IPS-NIHi7 (cell line): ENCODE measurements around the gene ASB8.

Source experiments
- DNase-seq: peaks from one replicate; pipeline ENCODE4 v3.0.0; 2012; ENCODE audit warnings: mixed read lengths; ENCODE audit errors: extremely low spot score

The ASB8 gene

DNA sequence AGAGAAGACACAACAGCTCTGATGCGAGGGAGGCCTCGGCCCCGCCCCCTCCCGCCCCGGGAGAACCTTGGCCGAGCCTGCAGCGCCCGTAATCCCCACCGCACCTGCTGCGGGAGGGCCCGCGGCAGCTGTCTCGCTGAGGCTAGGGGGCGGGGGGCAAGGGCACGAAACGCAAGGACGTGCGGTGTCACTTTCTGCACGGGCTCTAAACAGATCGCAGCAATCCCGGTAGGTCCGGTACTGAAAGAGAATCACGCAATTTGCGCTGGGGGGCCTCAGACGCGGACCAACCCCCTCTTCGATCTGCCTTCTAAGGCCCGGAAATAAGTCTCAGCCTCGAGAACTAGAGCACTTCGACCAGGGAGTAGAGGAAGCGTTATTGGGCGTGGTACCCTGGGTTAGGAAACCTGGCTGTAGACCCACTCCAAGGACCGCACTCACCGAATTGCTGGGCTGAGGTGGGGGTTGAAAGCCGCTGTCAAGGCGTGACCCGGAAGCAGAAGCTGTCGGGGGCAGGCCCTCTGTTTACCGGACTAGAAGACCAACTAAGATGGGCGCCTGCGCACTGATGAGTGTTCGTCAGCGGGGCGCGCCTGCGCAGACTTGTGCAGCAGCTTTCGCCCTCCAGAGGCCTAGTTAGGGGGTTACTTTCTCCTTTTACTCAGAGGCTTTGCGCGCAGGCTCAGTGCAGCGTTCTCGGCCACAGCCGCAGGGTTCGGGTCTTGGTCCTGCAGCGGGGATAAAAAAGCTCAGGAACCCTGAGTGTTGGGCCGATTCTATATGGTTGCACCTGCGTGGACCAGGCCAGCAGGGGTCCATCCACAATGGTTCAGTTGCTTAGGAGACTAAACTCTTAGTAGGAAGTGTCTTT, at the start of gene ASB8:
Gene ASB8 (minus strand): TSS at position 498 of the 871 bp plus-strand sequence. CDS start 4,019 bp downstream, outside the sequence.
- DNase-seq = peak; percentile 99

DNA sequence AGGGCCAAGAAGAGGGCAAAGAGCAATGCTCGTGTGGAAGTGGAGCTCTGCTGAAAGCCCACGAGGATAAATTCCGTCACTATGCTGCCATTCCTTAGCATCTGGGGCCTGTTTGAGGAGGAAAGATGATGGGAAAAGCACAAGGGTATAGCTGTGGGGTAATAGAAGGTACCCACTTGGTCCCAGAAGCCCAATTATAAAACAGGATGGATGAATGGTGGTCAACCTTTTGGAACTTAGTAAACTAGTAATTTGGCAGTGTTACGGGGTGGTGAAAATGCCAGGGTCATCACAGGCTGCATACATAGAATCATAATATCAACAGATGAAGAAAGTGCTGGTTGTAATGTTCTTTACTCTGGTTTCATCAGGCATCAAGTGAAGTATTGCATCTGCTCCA, 45.9 kb upstream of the ASB8 start, which contains the start of gene OR10AD1:
Gene OR10AD1 (minus strand): TSS at position 101 of the 400 bp plus-strand sequence. CDS start 0 bp downstream, at position 101.
- no peak for DNase-seq

DNA sequence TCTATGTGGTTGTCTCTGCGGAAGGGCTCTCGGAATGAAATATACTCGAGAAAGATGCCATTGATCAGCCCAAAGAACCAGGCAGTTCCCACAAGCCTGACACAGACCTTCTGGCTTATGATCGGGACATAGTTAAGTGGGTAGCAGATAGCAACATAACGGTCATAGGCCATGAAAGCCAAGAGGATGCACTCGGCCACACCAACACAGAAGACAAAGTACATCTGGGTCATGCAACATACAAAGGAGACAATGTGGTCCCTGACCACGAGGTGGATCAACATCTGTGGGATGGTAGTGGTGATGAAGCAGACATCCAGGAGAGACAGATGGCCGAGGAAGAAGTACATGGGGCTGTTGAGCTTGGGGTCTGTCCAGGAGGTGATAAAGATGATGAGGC, 45.5 kb upstream of the ASB8 start:
- no peak for DNase-seq

DNA sequence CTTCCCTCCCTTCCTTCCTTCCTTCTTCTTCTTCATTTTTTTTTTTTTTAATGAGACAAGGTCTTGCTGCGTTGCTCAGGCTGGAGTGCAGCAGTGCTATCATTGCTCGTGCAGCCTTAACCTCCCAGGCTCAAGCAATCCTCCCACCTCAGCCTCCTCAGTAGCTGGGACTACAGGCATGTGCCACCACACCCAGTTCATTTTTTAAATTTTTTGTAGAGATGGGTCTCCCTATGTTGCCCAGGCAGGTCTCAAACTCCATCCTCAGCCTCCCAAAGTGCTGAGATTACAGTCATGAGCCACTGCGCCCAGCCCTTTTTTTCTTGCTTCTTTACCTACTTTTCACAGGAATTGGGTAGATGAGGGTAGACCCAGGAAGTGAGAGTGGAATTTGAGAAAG, 44.2 kb upstream of the ASB8 start:
- DNase-seq = no peak

GRCh38 chr12:48201091-48201490, 43.8 kb upstream of the ASB8 start:
- DNase-seq = no peak

DNA sequence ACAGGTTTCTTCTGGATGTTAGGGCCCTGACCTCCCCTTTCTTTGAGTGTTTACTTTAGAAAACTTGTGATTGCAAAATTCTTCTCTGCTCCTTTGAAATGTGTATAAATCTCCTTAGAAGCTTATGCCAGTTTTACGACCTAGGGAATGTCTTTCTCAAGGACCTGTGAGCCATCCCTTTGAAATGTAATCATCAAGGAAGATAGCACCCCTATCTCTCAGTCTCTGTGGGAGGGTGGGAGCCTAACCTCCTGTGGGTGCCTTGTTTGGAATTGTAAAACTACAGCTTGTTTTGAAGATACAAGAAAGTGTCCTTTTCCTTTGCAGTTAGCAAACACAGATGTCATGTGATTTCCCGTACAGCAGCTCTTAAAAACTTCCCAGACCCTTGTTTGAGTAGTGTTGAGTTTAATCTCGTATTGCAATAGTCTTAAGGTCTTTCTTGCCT, 42.5 kb upstream of the ASB8 start:
- no peak for DNase-seq

DNA sequence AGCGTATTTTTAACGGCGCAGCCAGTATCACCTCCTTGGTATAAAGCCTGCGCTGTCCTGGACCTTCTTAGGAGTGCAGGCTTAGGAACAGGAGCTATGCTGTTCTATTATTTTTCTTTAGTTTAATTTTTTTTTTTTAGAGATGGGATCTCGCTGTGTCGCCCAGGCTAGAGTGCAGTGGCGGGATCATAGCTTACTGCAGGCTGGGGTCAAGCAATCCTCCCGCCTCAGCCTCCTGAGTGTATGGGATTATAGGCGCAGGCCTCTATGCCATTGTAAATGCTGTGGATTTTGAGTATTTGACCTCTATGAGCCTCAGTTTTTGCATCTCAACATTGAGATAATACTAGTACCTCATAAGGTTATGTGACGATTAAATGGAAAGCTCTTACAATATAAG, 41.7 kb upstream of the ASB8 start:
- no peak for DNase-seq

GRCh38 chr12:48198672-48198971, 41.3 kb upstream of the ASB8 start:
- DNase-seq = no peak

- DNase-seq = peak; percentile 93
Measured at GRCh38 chr12:48197971-48198671, 40.8 kb upstream of the ASB8 start.

DNA sequence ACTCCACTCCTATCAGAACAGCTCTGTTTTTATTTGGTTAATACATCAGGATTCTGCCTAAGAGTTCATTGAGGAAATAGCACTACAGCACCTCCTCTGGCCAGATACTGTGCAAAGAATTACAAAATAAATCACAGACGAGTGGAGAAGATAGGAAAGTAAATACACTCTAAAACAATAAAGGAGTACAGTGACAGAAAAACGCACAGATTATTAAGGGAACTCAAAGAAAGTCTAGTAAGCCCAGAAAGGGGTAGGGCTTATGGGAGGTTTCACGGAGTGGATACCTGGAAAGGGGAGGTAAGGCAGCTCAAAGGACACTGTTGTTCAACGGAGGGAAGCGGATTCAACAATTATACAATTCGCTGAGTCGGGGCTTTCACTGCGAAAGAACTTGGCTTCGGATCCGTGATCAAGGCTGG, 40.2 kb upstream of the ASB8 start:
- no peak for DNase-seq

DNA sequence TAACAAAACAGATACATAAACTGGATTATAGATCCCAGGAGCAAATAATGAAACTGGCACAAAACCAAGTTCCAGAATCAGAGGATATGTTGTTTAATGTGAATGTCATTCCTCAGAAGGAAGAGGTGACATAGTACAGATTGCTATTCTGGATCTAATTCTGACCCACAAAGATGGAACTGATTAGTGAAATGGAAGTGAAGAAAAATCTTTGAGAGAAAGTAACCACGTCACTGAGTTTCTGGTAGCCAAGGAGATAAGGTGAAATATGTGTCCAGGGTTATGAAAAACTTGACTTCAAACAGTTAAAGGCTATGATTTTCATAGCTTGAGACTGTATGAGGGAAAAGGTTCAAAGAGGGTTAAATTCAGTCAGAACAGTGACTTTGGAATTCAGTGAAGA, 37.5 kb upstream of the ASB8 start:
- no peak for DNase-seq

- no peak for DNase-seq
Measured at GRCh38 chr12:48193623-48194022, 36.3 kb upstream of the ASB8 start.

- no peak for DNase-seq
Measured at GRCh38 chr12:48192861-48193260, 35.5 kb upstream of the ASB8 start.

DNA sequence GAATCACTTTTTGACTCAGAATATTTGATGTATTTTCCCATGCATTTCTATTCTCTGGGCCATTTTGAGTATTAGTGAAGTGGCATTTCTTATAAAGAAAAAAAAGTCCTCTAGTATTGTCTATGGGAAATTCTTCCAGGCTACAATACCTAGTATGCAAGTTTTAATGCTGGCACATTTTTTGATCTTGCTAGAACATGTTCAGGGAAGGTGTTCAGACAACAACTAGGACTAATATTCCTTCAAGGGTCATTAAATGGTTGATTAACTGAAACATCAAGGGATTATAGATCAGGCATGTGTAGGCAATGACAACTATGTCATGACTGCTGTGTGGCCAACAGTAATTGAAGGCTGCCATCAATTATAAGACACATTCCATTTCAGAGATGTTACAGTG, 33.8 kb upstream of the ASB8 start:
- DNase-seq = no peak

DNA sequence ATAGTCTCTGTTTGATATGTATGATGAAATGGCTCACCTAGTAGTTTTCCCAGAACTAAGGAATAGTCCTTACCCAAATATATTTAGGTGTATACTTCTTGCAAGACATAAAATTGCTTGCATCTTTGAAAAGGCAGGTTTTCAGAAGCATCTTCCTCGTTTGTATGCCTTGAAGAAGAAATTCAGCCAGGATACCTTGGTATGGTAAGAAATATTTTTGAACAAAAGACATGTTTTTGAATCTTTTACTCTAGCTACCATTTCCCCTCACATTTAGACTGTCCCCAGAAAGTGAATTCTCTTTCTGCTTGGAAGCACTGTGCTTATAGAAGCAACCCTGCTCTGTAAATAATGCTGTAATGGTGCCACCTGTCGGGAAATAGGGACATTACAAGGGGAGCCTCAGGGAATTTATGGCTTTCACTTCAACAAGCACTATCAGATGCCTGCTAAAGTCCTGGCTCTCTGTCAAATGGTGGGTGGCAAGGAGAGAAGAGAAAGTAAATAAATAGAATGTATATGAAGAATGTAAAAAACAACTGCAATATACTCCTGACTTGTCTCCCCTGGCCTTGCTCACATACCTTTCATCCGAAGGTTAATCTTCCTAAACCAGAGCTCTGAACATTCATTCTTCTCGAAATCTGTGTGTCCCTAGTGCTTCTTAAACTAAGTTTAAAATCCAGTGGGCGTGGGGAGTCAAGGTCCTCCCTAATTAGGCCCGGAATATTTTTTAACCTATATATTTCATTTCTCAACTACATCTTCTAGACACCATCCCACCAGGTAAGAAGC, 32.2 kb upstream of the ASB8 start:
- DNase-seq = peak; percentile 61

GRCh38 chr12:48187916-48188695, 30.8 kb upstream of the ASB8 start:
- no peak for DNase-seq

- no peak for DNase-seq
Measured at GRCh38 chr12:48185181-48185919, 28.0 kb upstream of the ASB8 start.

GRCh38 chr12:48184549-48184922, 27.2 kb upstream of the ASB8 start:
- DNase-seq = no peak

GRCh38 chr12:48183876-48184548, 26.7 kb upstream of the ASB8 start:
- no peak for DNase-seq
